HepG2 (cell line): Measurements from ENCODE around the gene OR2W3. TPM values are rescaled to one million over a fixed set of nuclear protein-coding genes. Genes with fewer than 3 reads are reported as not detected.

Experiments used
- ATAC-seq: fragments of 200-7000 bp; cut with Tn5 transposase; 3 replicates; pipeline ENCODE4 v1.9.1; 2020; ENCODE audit warnings: mild to moderate bottlenecking, moderate library complexity
- BruUV-seq: library from RNA; stranded (reverse); fragments of 400-500 nt; replicated peaks from 2 replicates; lab custom pipeline; 2021; lab: Mats Ljungman, UMichigan
- CTCF ChIA-PET: fragments of 300-600 bp; formaldehyde crosslinking; extraction: SDS; loops from one replicate; lab custom pipeline; 2021; ENCODE audit warnings: low total read pairs, inconsistent platforms, low intra/inter-chr PET ratio; lab: Yijun Ruan, JAX
- POLR2A ChIA-PET: fragments of 350-600 bp; sonication (Branson Sonifier 250); formaldehyde crosslinking; loops from one replicate; lab custom pipeline; 2020; ENCODE audit warnings: antibody characterized with exemption, inconsistent platforms; lab: Yijun Ruan, JAX
- DNase-seq: peaks from one replicate; pipeline ENCODE4 v3.0.0-alpha.2; 2015; ENCODE audit warnings: low spot score
- FAIRE-seq: peaks from 3 replicates; lab custom pipeline; 2011; peaks lifted over from hg19 to GRCh38; lab: Jason Lieb, UNC
- H2AFZ ChIP-seq: one replicate; pipeline ENCODE4 v1.6.1; 2011; ENCODE audit warnings: low read length, inconsistent platforms
- H3K27ac ChIP-seq: fragments of 300-600 bp; 3 replicates; pipeline ENCODE4 v1.8.0; 2011; ENCODE audit warnings: mixed run types, mild to moderate bottlenecking, mixed read lengths, low read length, inconsistent platforms; ENCODE audit not compliant: insufficient read depth; ENCODE audit errors: extremely low read length
- H3K27me3 ChIP-seq, 2 experiments: fragments of 200-600 bp in 1 of 2; 2 replicates in 1 of 2; 3 replicates in 1 of 2; pipeline versions ENCODE4 v1.6.0 to v1.8.0; 2011; ENCODE audit warnings: low read length in 2 of 2, mild to moderate bottlenecking in 2 of 2, moderate library complexity in 2 of 2, inconsistent platforms in 1 of 2; ENCODE audit not compliant: insufficient read depth in 2 of 2, control insufficient read depth in 1 of 2
- H3K36me3 ChIP-seq, 2 experiments: fragments of 200-600 bp in 1 of 2; replicated peaks in 1 of 2; 2 replicates in 1 of 2; 3 replicates in 1 of 2; pipeline versions ENCODE4 v1.5.1 to v1.8.0; 2011; ENCODE audit warnings: low read length in 2 of 2, inconsistent platforms in 1 of 2; ENCODE audit not compliant: insufficient read depth in 2 of 2, control insufficient read depth in 1 of 2
- H3K4me1 ChIP-seq: 2 replicates; pipeline ENCODE4 v1.5.1; 2012; ENCODE audit warnings: low read length, inconsistent platforms; ENCODE audit not compliant: insufficient read depth
- H3K4me2 ChIP-seq: 2 replicates; pipeline ENCODE4 v1.6.0; 2011; ENCODE audit warnings: low read depth, low read length, inconsistent platforms
- H3K4me3 ChIP-seq, 3 experiments: fragments of 200-600 bp in 1 of 3; sonication (generic), shearing (Covaris generic) in 1 of 3; replicated peaks in 1 of 3; 2 replicates each; pipeline ENCODE4 v1.5.1; 2011 to 2016; ENCODE audit warnings: low read length in 3 of 3, inconsistent platforms in 2 of 3, low read depth in 2 of 3, mild to moderate bottlenecking in 2 of 3, control low read depth in 1 of 3, mixed read lengths in 1 of 3; ENCODE audit not compliant: insufficient read depth in 1 of 3
- H3K79me2 ChIP-seq: one replicate; pipeline ENCODE4 v1.6.1; 2011; ENCODE audit warnings: low read length, inconsistent platforms; ENCODE audit not compliant: insufficient read depth
- H3K9ac ChIP-seq: 2 replicates; pipeline ENCODE4 v1.6.0; 2011; ENCODE audit warnings: mild to moderate bottlenecking, low read depth, low read length, inconsistent platforms; ENCODE audit not compliant: insufficient read depth
- H3K9me3 ChIP-seq: 2 replicates; pipeline ENCODE4 v1.5.1; 2012; ENCODE audit warnings: mild to moderate bottlenecking, low read length
- H4K20me1 ChIP-seq: 2 replicates; pipeline ENCODE4 v1.6.0; 2011; ENCODE audit warnings: inconsistent platforms, mild to moderate bottlenecking, low read length, moderate library complexity; ENCODE audit not compliant: insufficient read depth
- BHLHE40 ChIP-seq: IDR thresholded peaks from 2 replicates; pipeline ENCODE4 v1.6.1; 2011; ENCODE audit warnings: low read length, improper control_type of control experiment
- BORCS8-MEF2B ChIP-seq: sonication (generic); formaldehyde crosslinking; IDR thresholded peaks from 2 replicates; pipeline ENCODE4 v1.8.0; 2022; ENCODE audit warnings: mild to moderate bottlenecking, missing genetic modification reagents
- GMEB2 ChIP-seq: IDR thresholded peaks from 2 replicates; pipeline ENCODE4 v1.6.1; 2016; ENCODE audit warnings: missing biosample characterization, missing genetic modification reagents, low read depth
- HNRNPH1 ChIP-seq: fragments of 200-400 bp; formaldehyde crosslinking; optimal IDR thresholded peaks from 2 replicates; pipeline ENCODE3; 2017; ENCODE audit warnings: mild to moderate bottlenecking, low read depth, low read length
- KLF16 ChIP-seq, 2 experiments: sonication (generic) in 1 of 2; formaldehyde crosslinking in 1 of 2; IDR thresholded peaks; 2 replicates each; pipeline versions ENCODE4 v1.6.1 to v1.8.0; 2016 to 2023; ENCODE audit warnings: missing genetic modification reagents in 2 of 2, missing compliant biosample characterization in 1 of 2
- MTF1 ChIP-seq: sonication (generic); formaldehyde crosslinking; IDR thresholded peaks from 2 replicates; pipeline ENCODE4 v1.5.0; 2020; ENCODE audit warnings: missing genetic modification reagents
- MXD1 ChIP-seq: sonication (generic); formaldehyde crosslinking; IDR thresholded peaks from 2 replicates; pipeline ENCODE4 v1.4.0; 2020; ENCODE audit warnings: mild to moderate bottlenecking, missing genetic modification reagents
- RNF2 ChIP-seq: fragments of 450-650 bp; conservative IDR thresholded peaks from 2 replicates; pipeline ENCODE4 v1.6.1; 2016; ENCODE audit warnings: low read depth
- TEAD3 ChIP-seq: optimal IDR thresholded peaks from 2 replicates; pipeline ENCODE3; 2016; ENCODE audit warnings: borderline replicate concordance
- ZNF512B ChIP-seq: sonication (generic); formaldehyde crosslinking; IDR thresholded peaks from 2 replicates; pipeline ENCODE4 v1.5.1; 2020; ENCODE audit warnings: missing genetic modification reagents, mild to moderate bottlenecking, borderline replicate concordance
- ZNF556 ChIP-seq: sonication (generic); formaldehyde crosslinking; IDR thresholded peaks from 2 replicates; pipeline ENCODE4 v1.4.0; 2020; ENCODE audit warnings: mild to moderate bottlenecking, missing genetic modification reagents, borderline replicate concordance
- ZNF816 ChIP-seq: sonication (generic); formaldehyde crosslinking; IDR thresholded peaks from 2 replicates; pipeline ENCODE4 v1.8.0; 2022; ENCODE audit warnings: missing genetic modification reagents, mild to moderate bottlenecking, borderline replicate concordance
- WGBS: methylation state at CpG from one replicate; pipeline ENCODE4 v1.1.6; 2017; ENCODE audit warnings: low lambda C conversion rate; 5-methylcytosine and 5-hydroxymethylcytosine counted together
- in situ Hi-C: cut with HindIII; loops from 2 replicates; pipeline ENCODE4 v1.10.0; 2017; ENCODE audit warnings: low pct_unique_long_range_greater_than_20kb; ENCODE audit not compliant: extremely low pct_ligation_motif_present
- intact Hi-C: fragments of 100-400 bp; cut with micrococcal nuclease; formaldehyde crosslinking; loops from one replicate; pipeline ENCODE4 v1.10.0; 2022; ENCODE audit not compliant: unreplicated experiment
- polyA plus RNA-seq, 8 experiments: library from polyadenylated mRNA; depleted of rRNA in 3 of 8; stranded (reverse) in 7 of 8; unstranded in 1 of 8; fragments of >200 nt; fragmentation: Illumina TruSeq in 4 of 8; extraction: Trizol in 4 of 8; gene quantifications; 2 replicates each; pipeline versions ENCODE4 v1.2.1 to v1.2.3, GENCODE V29; 2011 to 2016; ENCODE audit warnings: low read depth in 4 of 8, missing spikeins in 1 of 8, mixed read lengths in 1 of 8; ENCODE audit not compliant: insufficient read depth in 1 of 8
- total RNA-seq, 5 experiments: library from RNA; depleted of rRNA; stranded (reverse); fragments of >200 nt; fragmentation: Illumina TruSeq; extraction: Trizol; gene quantifications; 2 replicates each; pipeline ENCODE4 v1.2.3, GENCODE V29; 2016; ENCODE audit warnings: low read depth in 1 of 5

The OR2W3 gene
- total and polyA plus RNA-seq, 2 of the 13 experiments (the other 11 are each of a cell fraction or from before 2014, with no cell fraction given): not detected

GRCh38 chr1:247884797-247885413 is 10.5 kb upstream of the OR2W3 start:
- no peaks in the 10 kb centered on the region for H3K27me3 ChIP-seq
- FAIRE-seq (no peak), DNase-seq (no peak), ATAC-seq (no peak)
- ChIA-PET POLR2A (no interaction called here), CTCF (no interaction called here)
- no peaks in the 10 kb centered on the region for H4K20me1 ChIP-seq
- in situ Hi-C loops (no loop called here), intact Hi-C loops (no loop called here)
- H3K36me3 ChIP-seq: no peaks in the 10 kb centered on the region
- no peak overlapping the region for H3K4me3 ChIP-seq
- H3K27ac ChIP-seq: no peak overlapping the region
- 44% methylated on average over 10 of the region's 10 CpGs for WGBS
- TF ChIP-seq HNRNPH1 (no peak), ZNF512B (CRISPR knock-in tag) (no peak), ZNF556 (CRISPR knock-in tag) (no peak), KLF16 (CRISPR knock-in tag; IDR thresholded peaks at IDR 0.05) (no peak)
- H3K9ac ChIP-seq: no peak overlapping the region
- H3K79me2 ChIP-seq: no peaks in the 10 kb centered on the region
- no peak overlapping the region for H3K4me2 ChIP-seq
- no peaks in the 10 kb centered on the region for H3K9me3 ChIP-seq
- no peak overlapping the region for H2AFZ ChIP-seq
- no peaks in the 10 kb centered on the region for H3K4me1 ChIP-seq
- no TSS peak for BruUV-seq

- POLR2A ChIA-PET: no interaction called here
- Histone ChIP-seq H3K4me2 (no peak overlapping the region), H3K9ac (no peak overlapping the region), H3K4me1 (no peaks in the 10 kb centered on the region), H4K20me1 (no peaks in the 10 kb centered on the region), H3K36me3 (no peaks in the 10 kb centered on the region), H3K27ac (no peak overlapping the region), H3K9me3 (no peaks in the 10 kb centered on the region; the same call in 1 of the 2 replicates), H3K79me2 (no peaks in the 10 kb centered on the region), H2AFZ (no peak overlapping the region), H3K27me3 (no peaks in the 10 kb centered on the region), H3K4me3 (no peak overlapping the region)
- intact Hi-C loops (no loop called here), in situ Hi-C loops (no loop called here)
- BruUV-seq: no TSS peak
- FAIRE-seq (no peak), ATAC-seq (no peak), DNase-seq (no peak)
- WGBS: 48% methylated on average over 13 of the region's 14 CpGs
- CTCF ChIA-PET: no interaction called here
- TF ChIP-seq RNF2: no peak
- no peak for TF ChIP-seq ZNF816
- TF ChIP-seq BORCS8-MEF2B (CRISPR knock-in tag): no peak
- TF ChIP-seq MXD1: no peak
- TF ChIP-seq MTF1 (CRISPR knock-in tag): no peak
- TF ChIP-seq GMEB2 (CRISPR knock-in tag): no peak
- no peak for TF ChIP-seq BHLHE40
- TF ChIP-seq TEAD3 (CRISPR knock-in tag): no peak
Observed at GRCh38 chr1:247895976-247896375, 589 bp downstream of the OR2W3 start.
